CD4-positive, alpha-beta T cell treated with Interleukin-1 beta for 1 hour (primary cell): ENCODE results near the gene RBM42.

Experiments used
- DNase-seq, 2 donors: peaks; one replicate each; pipeline ENCODE4 v3.0.0-alpha.2; 2020 to 2022

Gene RBM42

DNA sequence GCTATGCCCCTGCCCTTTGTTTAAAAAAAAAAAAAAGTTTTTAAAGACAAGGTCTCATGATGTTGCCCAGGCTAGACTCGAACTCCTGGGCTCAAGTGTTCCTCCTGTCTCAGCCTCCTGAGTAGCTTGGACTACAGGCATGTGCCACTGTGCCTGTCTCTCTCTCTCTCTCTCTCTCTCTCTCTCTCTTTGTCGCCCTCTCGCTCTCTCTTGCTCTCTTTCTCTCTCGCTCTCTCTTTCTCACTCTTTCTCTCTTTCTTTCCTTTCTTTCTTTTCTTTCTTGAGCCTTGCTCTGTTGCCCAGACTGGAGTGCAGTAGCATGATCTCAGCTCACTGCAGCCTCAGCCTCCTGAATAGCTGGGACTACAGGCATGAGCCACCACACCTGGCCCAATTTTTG lies 26.8 kb downstream of the RBM42 start:
- no peak for DNase-seq

DNA sequence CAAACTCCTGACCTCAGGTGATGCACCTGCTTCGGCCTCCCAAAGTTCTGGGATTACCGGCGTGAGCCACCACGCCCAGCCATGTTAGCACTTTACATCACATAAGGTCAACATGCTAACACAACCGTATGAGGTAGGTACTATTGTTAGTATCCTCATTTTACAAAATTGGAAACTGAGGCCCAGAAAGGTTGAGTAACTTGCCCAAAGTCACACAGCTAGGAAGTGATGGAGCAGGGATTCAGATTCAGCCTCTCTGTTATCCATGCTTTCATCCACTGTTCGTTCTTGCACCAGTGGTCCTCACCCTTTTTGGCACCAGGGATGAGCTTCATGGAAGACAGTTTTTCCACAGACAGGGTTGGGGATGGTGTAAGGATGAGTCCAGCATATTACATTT lies 27.9 kb downstream of the RBM42 start:
- DNase-seq: no peak

GRCh38 chr19:35657904-35658700 lies 29.3 kb downstream of the RBM42 start:
- no peak for DNase-seq

- DNase-seq: no peak
Observed at GRCh38 chr19:35661995-35662340, 33.1 kb downstream of the RBM42 start.

GRCh38 chr19:35663981-35664380 lies 35.1 kb downstream of the RBM42 start:
- no peak for DNase-seq

GRCh38 chr19:35665157-35665556 lies 36.3 kb downstream of the RBM42 start:
- DNase-seq: no peak

GRCh38 chr19:35665604-35666003 lies 36.8 kb downstream of the RBM42 start:
- no peak for DNase-seq

- no peak for DNase-seq
Observed at GRCh38 chr19:35666251-35666913, 37.5 kb downstream of the RBM42 start, which contains the start of gene UPK1A. TSS of gene UPK1A (plus strand) at chr19:35666517. CDS start at chr19:35666813, 296 bp downstream.

- no peak for DNase-seq
Observed at GRCh38 chr19:35669566-35669965, 40.7 kb downstream of the RBM42 start.

DNA sequence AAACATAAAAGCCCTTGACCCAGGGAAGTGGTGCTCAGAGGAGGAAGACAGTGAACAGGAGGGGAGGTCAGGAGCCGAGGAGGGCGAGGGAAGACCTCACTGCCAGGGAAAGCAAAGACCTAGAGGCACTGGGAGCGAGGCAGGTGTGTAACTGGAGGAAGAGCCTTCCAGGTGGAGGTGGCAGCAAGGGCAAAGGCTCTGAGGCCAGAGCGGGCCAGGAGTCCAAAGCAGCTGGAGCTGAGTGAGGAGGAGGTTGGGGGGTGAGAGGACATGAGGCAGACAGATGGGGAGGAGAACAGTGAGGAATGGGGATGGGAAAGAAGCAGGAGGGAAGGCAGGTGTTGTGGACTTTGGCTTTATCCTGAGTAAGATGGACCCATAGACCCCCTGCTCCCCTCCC lies 41.1 kb downstream of the RBM42 start:
- DNase-seq: no peak

- no peak for DNase-seq
Observed at GRCh38 chr19:35670686-35671085, 41.9 kb downstream of the RBM42 start.

- no peak for DNase-seq
Observed at GRCh38 chr19:35671818-35672217, 43.0 kb downstream of the RBM42 start.

GRCh38 chr19:35673121-35673804 lies 44.4 kb downstream of the RBM42 start:
- peak; percentile 19 to 41 for DNase-seq

GRCh38 chr19:35675589-35676140 lies 46.8 kb downstream of the RBM42 start:
- no peak for DNase-seq
